GM18508 (cell line): ENCODE measurements around the gene NOL4L.

Experiments used
- ATAC-seq: cut with Tn5 transposase; IDR thresholded peaks from one replicate; pipeline ENCODE4 v1.9.1; 2021; ENCODE audit warnings: moderate number of reproducible peaks; ENCODE audit not compliant: insufficient read depth, unreplicated experiment

The NOL4L gene

DNA sequence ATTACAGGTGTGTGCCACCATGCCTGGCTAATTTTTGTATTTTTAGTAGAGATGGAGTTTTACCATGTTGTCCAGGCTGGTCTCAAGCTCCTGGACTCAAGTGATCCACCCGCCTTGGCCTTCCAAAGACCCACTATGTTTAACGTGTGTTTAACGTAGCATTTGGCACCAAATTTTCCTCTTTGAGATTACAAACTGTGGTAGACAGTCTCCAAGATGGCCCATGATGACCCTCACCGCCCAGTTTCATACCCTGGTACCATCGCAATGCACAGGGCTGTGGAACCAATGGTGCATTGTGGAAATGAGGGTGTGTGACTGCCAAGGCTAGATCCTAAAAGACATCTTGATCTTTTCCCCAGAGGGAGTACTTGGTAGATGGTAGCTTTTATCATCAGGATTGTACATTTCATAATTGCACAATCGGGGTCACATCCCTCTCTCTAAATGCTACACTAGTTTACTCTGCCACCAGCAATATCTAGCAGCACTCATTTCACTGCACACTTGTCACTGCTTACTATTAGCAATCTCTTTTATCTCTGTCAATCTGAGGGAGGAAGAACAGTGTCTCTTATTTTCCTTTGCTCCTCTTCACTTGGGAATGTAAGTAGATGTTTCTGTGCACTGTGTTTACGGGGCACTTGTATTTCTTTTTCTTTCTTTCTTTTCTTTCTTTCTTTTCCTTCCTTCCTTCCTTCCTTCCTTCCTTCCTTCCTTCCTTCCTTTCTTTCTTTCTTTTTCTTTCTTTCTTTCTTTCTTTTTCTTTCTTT is 96.9 kb downstream of the NOL4L start:
- ATAC-seq = no peak

DNA sequence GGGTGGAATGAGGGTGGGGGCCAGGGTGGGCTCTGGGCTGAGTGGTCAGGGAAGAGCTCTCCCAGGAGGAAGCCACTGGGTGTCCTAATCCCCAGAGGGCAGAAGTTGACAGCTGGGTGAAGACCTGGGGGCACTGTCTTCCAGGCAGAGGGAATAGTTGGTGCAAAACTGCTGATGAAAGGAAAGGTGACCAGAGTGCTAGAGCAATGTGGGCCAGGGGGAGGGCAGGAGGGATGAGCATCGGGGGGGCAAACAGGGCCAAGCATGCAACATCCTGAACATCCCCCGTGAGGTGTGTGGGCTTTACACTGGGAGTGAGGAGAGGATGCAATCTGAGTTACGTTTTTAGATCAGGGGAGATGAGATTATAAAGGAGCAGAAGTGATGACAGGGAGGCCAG is 97.8 kb downstream of the NOL4L start:
- no peak for ATAC-seq

DNA sequence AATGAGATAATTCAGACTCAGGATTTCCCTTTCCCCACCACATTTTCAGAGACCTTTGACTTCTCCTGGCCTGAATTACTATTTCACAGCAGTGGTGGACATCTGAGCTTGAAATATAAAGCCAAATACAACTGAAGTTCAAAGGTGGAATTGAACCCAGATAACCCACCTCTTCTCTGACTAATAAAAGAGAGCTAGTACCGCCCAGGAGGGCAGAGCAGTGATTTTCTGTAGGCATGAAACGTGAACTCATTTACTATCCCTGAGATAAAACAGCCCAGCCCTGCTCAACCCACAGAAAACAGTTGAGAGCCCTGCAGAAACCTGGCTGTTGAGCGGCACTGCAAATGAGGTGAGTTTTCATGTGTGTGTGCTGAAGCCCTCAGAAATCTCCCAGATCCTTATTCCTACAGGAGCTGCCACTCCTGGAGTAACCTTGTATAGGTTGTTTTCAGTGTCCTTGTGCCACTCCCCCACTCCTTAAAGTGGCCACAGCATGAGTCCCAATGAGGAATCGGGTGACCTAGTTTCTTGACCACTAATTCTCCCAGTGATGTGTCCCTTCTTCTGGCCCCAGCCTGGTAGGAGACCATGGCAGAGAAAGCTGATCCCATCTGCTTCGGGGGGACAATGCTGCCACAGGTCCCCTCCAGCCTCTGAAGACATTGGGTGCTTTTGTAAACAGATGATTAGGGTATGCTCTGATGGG is 99.2 kb downstream of the NOL4L start:
- no peak for ATAC-seq

DNA sequence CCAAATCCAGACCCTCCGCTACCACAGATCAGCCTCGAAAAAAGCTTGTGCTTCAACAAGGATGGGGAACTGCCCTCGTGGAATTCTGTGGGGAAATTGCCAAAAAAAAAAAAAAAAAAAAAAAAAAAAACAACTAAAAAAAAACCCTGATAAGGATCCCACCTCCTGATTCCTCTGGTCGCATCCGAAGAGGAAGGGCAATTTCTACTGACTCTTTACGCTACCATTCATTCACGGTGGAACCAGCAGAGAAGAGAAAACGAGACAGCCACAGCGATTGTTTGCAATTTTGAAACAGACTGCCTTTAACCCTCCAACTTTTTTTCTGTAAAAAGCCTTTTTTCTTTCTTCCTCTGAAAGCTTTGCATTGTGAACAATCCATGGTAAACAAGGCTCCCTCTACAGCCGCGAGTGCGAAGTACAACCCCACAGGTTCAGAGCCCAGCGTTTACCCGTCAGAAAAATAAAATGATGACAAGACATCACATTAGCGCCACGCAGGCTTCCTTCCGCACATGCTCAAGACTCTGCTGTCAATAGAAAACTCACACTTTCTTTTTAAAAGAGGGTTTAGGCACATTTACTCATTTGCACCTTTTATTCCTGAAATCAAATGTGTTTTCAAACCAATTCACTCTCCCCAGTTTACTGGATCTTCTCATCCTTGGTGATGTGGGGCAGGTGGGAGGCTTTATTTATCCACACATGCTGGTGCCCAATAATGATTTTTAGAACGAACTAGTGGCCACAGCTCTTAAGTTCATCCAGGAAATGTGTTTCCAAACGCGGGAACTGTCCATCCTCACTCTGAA is 100.0 kb downstream of the NOL4L start:
- ATAC-seq = no peak

DNA sequence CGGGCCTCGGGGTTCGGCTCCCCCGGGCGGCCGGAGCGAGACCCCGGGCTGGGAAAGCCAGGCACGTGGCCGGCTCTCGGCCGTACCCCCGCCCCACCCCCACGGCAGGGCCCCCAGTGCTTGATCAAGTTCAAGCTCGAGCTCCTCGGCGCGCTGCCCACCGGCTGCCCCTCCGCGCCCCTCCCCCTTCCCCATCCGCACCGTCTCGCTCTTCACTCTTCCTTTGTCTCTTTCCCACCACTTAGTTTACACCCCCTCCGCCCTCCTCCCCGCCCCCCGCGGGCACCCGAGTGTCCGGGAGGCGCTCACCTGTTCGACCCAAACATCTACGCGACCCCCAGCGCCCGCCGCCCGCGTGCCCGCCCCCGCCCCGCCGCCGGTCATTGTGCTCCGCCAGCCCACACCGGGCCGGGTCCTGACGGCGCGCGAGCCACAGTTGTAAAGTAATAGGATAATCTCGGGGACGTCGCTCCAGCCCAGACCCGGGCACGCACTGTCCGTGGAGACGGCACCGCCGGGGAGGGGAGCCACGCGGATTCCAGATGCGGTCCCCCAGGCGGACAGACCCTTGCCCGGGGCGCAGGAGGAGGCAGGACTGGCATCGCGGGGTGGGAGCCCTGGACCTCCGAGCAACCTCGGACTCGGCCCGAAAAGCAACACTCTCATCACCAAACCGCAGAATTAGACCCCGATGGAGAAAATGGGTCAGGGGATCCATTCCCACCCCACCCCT is 100.7 kb downstream of the NOL4L start:
- ATAC-seq = no peak

DNA sequence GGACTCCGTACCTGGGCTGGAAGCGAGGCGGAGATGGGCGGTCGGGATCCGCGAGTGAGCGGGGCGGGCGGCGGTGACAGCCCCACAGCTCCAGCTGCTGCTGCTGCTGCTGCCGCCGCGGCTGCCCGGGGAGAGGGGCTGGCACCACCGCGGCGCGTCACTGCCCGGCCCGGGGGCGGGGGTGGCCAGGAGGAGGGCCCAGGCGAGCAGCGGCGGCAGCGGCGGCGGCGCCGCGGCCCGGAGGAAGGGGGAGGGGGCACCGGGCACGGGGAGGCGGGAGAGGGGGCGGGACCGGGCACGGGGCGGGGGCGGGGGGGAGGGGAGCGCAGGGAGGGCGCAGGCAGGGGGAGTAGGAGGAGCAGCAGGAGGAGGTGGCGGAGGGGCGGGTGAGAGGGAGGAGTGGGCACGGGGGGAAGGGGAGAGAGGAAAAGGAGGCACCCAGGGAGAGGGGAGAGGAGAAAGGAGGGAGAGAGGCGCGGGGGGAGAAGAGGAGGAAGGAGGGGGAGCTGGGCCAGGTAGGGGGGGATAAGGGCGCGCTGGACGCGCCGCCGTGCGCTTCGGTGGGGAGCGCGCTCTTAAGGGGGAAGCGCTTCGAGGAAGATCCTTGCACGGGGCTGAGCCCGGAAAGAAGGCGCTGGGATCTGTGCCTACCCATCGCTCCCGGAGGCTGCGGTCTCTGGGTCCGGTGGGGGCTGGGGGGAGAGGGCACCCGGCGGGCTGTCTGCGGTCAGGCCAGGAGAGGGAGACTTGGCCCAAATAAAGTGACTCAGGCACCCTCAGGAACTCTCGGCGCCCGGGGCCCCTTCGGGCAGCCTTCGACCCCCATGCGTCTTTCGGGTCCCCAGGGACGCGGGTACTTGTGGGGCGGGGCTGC is 101.5 kb downstream of the NOL4L start:
- no peak for ATAC-seq

DNA sequence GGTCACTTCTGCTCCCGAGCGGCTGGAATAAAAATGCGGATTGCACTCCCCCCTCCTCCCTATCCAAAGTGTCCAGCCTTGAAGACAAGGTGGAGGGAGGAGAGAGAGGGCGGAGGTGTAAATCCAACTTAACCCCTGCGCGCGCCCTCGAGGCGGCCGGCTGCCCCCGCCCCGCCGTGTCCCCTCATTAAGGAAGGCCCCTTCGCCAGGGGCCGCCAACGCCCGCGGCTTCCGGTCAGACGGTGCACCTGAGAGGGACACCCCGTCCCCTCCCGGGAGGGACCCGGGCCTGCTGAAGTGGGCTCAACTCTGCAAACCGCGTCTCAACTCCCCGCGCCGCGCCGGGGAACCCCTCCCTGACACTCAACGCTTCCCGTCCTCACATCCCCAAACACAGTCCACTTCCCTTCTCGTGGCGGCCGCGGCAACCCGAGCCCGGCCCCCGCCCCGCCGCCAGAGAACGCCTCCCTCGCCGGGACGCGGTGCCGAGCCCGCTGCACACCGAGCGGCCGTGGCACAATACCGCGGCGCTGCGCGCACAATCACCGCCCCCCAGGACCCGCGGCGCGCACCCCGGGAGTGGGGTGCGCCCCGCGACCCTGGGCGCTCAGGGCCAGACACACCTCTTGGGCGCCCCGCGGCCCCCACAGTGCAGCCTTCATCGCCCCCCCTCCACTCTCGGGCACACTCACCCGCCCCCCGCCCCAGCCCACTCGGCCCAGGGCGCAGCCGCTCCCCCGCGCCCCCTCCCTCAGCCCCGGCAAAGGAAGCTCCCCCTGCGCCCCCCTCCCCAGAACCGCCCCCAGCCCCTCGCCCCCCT is 102.5 kb downstream of the NOL4L start:
- ATAC-seq = no peak

DNA sequence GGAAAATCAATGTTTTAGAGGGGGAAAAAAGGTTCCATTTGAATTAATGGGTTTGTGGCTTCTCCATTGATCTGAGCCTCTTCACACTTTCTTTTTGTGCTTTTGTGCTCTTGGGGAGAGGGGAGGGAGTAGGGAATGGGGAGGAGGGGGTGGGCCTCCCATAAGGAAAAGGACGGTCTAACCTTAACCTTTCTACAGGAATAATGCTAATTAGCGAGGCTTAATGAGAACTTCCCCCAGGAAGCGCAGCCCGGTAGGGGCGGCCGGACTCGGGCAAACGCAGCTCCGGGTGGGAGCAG is 103.0 kb downstream of the NOL4L start:
- no peak for ATAC-seq

DNA sequence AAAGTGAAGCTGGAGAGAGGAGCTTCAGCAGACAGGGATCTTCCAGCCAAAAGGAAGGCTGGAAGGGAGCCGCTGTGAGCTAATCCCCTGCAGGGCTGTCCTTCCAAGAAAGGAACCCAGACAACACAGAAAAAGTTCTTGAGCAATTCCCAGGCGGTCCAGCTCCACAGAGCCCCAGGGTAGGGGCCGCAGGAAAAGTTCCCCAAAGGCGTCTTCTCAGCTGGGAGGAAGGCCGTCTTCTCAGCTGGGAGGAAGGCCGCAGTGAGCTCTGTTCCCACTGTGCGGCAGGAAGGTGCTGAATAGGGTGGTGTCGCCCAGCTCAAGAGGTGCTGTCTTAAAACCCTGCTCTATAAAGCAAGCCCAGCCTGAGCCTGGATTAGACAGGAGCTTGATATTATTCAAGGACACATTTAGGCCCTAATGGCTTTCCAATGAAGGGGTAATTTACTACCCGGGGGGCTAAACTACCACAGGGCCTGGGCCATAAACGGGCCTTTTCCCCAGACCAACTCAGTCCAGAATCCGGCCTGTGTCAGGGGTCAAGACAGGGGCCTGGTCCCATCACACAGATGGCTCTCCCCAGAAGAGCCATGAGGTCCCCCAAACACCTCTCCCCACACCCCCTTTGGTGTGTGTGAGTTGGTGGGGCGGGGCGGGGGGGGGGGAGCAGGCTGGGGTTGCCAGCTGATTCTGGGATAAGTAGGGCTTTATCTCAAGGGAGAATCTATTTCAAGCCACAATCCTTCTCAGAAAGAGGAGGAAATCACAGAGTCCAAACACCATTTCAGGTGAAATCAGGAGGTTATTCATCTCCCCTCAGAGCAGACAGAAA is 103.6 kb downstream of the NOL4L start:
- no peak for ATAC-seq

DNA sequence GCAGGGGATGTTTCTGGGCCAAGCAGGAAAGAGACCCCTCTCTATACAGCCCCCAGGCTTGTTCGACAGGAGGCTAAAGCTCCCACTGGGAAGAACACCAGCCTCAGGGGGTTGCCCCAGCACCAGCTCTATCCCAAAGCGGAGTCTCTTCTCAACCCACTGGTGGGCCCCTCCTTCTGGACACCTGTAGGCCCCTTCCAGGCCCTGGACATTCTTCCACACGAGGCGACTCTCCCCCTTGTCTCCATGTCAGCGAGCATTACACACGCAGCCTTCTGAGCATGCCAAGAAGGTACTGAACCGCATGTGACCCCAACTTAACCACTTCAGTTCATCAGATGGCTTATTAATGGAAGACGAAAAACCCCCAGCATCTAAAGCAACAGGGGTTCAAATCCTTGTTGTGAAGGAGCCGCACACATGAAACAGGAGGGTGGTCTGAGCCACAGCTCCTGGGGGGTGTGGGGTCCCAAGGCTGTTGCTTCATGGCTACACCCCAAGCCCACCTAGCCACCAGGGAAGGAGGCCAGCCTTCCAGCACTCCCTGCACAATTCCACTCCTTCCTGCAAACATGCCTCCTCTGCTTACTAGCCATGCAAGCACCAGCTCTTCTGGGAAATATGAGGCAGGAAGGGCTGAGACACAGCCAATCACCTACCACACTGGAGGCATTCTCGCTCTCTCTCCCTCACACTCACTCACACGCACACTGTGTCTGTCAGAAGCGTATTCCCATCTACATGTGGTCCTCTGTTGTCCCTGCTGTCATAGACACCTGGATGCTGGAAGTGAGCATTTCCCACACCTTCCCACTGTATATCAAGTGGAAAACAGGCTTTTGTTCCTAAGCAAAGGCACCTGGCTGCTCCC is 104.5 kb downstream of the NOL4L start:
- ATAC-seq = no peak

DNA sequence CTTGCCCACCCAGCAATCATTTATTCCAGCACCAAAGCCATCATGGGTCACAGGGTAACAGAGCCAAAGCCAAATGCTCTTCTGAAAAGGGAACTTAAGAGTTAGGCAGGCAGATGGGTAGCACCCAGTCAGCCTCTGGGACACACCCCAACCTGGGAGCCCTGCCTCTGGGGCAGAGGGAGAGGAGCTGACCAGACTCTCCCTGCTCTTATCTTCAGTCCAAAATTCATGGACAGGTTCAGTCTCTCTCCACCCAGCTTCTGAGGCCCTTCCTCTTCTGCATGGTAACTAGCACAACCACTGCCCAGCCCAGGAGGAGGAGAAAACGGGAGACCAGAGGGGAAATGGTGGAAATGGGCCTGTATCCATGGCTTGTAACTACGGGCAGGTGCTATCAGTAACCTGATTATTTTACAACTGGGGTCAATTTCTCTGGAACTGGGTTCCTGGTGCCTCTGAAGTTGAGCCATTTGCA is 105.4 kb downstream of the NOL4L start:
- ATAC-seq = no peak

DNA sequence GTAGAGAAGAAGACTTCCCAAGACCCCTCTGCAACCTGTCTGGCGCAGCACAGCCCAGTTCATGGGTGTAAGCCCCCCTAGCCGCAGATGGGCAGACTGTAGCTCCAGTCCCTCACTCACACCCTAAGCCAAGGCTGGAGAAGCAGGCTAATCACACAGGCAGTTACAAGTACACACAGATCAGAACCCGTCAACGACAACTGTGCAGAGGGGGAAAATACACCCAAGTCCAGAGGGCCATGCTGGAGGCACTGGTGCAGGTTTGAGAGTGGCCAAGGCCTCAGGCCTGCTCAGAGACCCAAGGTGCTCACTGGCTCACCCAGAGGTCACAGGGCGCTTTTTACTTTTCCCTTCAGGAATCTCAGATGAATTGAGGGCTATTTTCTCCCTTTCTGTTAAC is 106.1 kb downstream of the NOL4L start:
- ATAC-seq = no peak

DNA sequence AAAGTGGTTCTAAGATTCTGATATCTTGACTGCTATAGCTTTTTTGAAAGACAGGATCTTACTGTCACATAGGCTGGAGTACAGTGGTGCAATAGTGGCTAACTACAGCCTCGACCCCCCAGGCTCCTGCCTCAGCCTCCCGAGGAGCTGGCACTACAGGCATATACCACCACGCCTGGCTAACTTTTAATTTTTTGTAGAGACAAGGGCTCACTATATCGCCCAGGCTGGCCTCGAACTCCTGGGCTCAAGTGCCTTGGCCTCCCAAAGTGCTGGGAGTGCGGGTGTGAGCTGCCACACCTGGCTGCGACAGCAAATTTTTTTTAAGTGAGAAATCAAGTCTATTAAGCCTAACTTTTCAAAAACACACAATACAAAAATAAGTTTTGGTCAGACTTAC is 106.6 kb downstream of the NOL4L start:
- no peak for ATAC-seq

DNA sequence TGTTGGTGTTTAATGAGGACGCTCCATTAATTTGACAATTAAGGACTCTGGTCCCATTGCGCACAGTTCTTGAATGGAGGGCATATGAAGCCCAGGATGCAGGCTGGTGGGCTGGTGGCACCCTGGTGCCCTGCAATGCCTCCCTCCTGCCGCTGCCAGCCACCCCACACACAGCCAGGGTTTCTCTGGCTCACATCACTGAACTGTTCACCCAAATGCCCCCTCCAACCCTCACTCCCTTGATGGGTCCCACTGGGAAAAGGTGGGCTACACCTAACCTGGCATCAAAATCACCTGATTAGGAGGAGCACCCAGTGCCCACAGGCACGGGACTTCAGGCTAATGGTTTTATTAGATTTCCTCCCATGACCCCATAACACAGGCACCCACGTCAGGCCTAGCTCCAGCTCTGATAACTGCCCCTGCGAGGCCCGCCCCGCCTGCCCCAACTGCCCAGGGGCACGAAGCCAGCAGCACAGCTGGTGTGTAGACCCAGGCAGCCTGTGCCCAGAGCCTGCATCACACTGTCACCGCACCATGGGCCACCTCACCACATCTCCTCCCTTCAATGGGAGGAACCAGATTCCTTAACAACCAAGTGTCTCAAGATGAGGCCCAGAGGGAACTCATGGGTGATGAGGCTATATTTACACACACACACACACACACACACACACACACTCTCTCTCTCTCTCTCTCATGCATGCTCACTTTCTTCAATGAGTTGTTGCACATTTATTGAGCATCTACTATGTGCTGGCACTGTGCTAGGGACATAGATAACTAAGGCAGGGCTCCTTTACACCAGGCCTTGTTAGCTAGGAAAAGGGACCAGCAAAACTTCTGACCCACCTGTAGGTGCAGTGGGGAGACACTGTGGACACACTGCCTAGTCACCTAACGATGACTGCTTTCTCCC is 107.3 kb downstream of the NOL4L start:
- ATAC-seq = no peak

DNA sequence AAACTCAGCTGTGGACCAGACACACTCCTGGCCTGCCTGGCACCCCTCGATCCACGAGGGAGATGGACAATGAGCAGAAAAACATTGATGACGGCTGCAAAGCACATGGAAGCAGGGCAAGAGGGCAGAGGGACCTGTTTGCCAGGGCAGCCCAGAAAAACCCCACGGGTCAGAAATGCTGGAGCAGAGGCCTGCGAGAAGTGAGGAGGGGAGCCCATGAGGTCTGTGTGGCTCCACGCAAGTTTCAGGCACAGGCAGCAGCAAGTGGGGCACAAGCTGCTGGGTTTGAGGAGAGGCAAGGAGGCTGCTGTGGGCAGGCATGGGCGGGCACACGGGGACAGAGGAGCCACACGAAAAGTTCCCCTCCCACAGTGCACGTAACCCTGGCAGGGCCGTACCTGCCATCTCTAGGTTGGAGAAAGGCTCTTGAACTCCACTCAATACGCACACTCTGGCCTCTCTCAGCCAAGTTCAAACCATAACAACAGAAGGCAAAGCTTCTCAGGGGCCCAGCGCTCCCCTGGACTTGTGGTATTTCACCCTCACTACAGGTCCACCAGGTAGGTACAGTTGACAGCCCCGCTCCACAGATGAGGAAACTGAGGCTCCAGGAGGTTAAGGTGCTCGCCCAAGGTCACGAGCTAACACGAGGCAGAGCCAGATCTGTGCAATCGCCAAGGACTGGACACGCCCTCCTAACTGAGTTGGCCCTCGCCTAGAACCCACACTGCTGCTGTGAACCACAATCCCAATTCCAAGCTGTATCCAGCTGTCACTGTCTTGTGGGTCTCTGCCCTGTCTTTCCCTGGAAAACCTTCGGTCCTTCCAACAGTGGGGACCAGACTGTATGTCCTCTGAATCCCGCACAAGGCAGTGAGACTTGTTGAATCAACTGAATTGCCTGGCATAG is 108.2 kb downstream of the NOL4L start:
- ATAC-seq = no peak
